ENCODE measurements around the gene OR2T5. TPM values are rescaled to one million over a fixed set of nuclear protein-coding genes. Genes with fewer than 3 reads are reported as not detected.
"Not testable (repeated sequence)": the region's sequence is repeated elsewhere in the genome, so short reads cannot be mapped to it uniquely, and the experiment has no call there.

OR2T5 gene
- total RNA-seq, 1 donor from 2014 or later: not detected

DNA sequence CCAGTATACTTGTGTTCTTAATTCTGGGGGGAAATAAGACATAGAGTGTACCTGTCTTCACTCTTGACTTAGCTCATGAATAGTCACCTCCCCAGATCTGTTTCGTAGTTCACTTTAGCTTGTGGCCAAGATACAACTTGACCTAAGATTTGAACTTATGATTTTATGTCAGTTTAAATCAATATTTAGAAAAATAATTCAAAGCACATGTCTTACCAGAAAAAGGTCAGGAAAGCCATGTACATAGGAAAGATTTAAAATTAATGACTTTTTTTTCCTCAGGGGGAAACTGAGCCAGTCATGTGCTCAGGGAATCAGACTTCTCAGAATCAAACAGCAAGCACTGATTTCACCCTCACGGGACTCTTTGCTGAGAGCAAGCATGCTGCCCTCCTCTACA, 15.3 kb upstream of the OR2T5 start, which contains the start of gene OR2T3:
Gene OR2T3, plus strand, starts transcription at position 301 of the 400 bp plus-strand sequence. Its CDS starts 0 bp downstream, at position 301.
- H3K36me3 Mint-ChIP-seq; H3K27ac ChIP-seq; H3K9ac ChIP-seq; H3K4me1 ChIP-seq; H3F3A ChIP-seq (ENCODE audit: low read depth); DNase-seq (ENCODE audit: low spot score); H3K9me3 ChIP-seq (ENCODE audit: low read depth); H3K4me1 Mint-ChIP-seq; H2AFZ ChIP-seq (replicated peaks); H3K27ac Mint-ChIP-seq; H3K4me2 ChIP-seq; H3K27me3 ChIP-seq; H3K36me3 ChIP-seq; H3K4me3 ChIP-seq; H3K79me2 ChIP-seq (ENCODE audit: low read depth); H4K20me1 ChIP-seq (ENCODE audit: low read depth); H3K27me3 Mint-ChIP-seq (ENCODE audit: insufficient read depth, low read depth); H3K4me3 Mint-ChIP-seq: not testable (repeated sequence)
- H3K9me3 Mint-ChIP-seq: peaks cover 19% of the 10 kb centered on the region

DNA sequence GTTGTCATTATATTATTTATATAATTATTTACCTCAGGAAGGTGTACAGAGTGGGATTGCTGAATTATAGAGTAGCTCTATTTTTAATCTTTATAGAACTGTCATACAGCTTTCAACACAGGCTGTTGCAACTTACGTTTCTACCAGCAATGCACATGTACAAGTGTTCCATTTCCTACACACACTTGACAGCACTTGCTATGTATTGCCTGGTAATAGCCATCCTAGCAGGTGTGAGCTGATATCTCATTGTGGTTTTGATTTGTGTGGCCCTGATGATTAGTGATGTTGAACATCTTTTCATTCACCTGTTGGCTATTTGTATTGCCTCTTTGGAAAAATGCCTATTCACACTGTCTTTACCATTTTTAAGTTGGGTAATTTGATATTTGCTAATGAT, 12.7 kb upstream of the OR2T5 start:
- not testable (repeated sequence) for H3K27ac ChIP-seq; H3K79me2 ChIP-seq (ENCODE audit: low read depth); H3K36me3 Mint-ChIP-seq; H3K4me2 ChIP-seq; H3K4me1 Mint-ChIP-seq; H3K4me1 ChIP-seq; H3K9ac ChIP-seq; H3K27me3 ChIP-seq; DNase-seq (ENCODE audit: low spot score); H2AFZ ChIP-seq (replicated peaks); H3K9me3 ChIP-seq (ENCODE audit: low read depth); H3K27ac Mint-ChIP-seq; H3K4me3 ChIP-seq; H3K36me3 ChIP-seq; H3K27me3 Mint-ChIP-seq (ENCODE audit: insufficient read depth, low read depth); H3F3A ChIP-seq (ENCODE audit: low read depth); H4K20me1 ChIP-seq (ENCODE audit: low read depth); H3K4me3 Mint-ChIP-seq
- H3K9me3 Mint-ChIP-seq: peaks cover 20% of the 10 kb centered on the region

DNA sequence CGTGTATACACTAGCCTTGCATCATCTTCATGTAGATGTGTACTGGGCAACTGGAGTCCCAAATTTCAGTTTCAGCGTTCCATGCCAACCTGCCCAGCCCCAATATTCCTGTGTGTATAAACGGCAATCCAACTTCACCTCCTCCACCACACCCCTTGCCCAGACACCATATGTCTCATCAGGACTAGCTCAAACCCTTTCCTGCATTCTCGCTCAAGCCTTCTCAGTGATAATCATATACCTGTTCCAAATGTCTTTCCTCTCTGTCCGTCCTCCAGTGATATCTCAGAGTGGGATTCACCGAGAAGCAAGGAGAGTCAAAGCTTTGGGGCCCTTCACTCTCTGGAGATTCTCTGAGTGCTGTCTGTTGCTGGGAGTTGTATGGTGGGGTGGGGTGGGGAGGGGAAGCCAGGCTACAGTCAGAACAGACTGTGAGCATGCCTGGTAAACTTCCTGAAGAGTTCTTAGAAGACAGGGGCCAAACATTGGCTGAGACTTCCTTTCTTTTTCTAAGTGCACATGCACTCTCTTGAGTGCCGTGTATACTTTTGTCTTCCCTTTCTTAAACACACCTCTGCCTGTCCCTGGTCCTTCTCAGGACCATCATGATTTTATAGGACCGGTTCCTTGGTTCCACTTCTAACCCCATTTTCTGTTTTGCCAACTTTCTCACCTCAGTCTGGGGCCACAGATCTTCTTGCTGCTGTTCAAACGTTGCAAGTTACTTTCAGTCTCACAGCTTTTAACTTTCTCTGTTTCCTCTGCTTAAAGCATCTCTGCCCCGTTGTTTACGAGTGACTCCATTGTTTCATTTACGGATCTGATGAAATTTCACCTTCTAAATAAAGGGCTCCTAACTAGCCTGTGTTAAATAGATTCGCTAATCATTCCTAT, 6.5 kb upstream of the OR2T5 start:
- H2AFZ ChIP-seq (replicated peaks); H3K9me3 Mint-ChIP-seq; H3K36me3 Mint-ChIP-seq: not testable (repeated sequence)

DNA sequence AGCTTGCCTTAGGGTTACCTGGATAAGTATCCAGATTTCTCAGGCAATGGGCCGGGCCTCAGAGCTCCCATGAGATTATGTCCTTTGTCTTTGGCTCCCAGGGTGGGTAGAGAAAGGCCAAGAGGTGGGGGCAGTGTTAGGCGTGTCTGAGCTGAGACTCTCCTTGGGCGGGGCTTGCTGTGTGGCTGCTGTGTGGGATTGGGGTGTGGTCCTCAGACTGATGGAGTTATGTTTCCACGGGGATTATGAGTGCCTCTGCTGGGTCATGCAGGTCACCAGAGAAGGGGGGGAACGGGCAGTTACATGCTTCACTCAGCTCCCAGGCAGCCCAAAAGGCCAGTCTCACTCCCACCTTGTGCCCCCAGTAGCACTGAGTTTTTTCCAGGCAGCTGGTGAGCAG, 8.3 kb downstream of the OR2T5 start:
- not testable (repeated sequence) for H3K27me3 Mint-ChIP-seq (ENCODE audit: insufficient read depth, low read depth); H3K27ac ChIP-seq; H3K4me3 Mint-ChIP-seq

More for the DNA sequence above, 6.5 kb upstream of the OR2T5 start:
- H3K9ac ChIP-seq; H3K27ac Mint-ChIP-seq; H3K4me2 ChIP-seq; DNase-seq (ENCODE audit: low spot score); H3K79me2 ChIP-seq (ENCODE audit: low read depth); H3K27me3 Mint-ChIP-seq (ENCODE audit: insufficient read depth, low read depth); H3K4me1 Mint-ChIP-seq; H3K4me3 Mint-ChIP-seq; H3K36me3 ChIP-seq; H4K20me1 ChIP-seq (ENCODE audit: low read depth); H3K4me1 ChIP-seq; H3F3A ChIP-seq (ENCODE audit: low read depth); H3K27me3 ChIP-seq; H3K4me3 ChIP-seq; H3K27ac ChIP-seq; H3K9me3 ChIP-seq (ENCODE audit: low read depth): not testable (repeated sequence)

DNA sequence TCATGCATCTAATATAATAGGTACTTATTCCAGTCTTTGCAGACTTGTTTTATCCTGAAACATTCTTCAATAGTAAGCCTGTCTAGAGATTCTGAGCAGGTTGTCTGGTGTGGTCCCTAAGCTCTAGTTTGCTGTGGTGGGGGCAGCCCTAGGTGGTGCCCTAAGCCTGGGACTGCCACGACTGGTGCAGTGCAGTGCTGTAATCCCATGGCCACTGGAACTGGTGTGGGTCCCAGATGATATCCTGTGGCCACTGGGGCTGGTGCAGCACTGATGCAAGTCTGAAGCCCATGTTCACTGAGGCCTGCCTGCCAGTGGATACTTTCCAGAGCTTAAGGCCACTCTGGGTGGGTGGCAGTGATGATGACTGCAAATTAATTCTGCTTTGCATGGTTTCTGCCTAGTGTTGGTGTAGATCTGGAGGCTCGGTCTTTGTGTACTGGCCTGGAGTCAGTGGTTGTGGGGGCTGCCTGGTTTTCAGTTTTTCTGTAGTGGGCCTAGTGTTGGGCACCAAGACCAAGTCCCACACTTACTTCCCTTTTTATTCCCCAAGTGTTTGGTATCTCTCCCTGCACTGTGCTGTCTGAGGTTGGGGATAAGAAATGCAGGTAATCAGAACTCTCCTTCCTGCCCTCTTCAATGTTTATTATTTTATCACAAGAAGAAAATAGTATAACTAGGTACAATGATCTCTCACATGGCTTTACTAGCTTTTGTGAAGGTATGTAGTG, 12.1 kb downstream of the OR2T5 start:
- not testable (repeated sequence) for H3K36me3 Mint-ChIP-seq; H3K27me3 Mint-ChIP-seq (ENCODE audit: insufficient read depth, low read depth); H3K4me3 Mint-ChIP-seq

More for the DNA sequence above, 8.3 kb downstream of the OR2T5 start:
- not testable (repeated sequence) for H2AFZ ChIP-seq (replicated peaks); H3K4me1 ChIP-seq; H3K27ac Mint-ChIP-seq; H3K4me3 ChIP-seq; H3F3A ChIP-seq (ENCODE audit: low read depth); H3K9me3 Mint-ChIP-seq; H3K36me3 Mint-ChIP-seq; H3K9me3 ChIP-seq (ENCODE audit: low read depth); H3K4me2 ChIP-seq; H3K36me3 ChIP-seq; H3K9ac ChIP-seq; H4K20me1 ChIP-seq (ENCODE audit: low read depth); H3K4me1 Mint-ChIP-seq; H3K79me2 ChIP-seq (ENCODE audit: low read depth); DNase-seq (ENCODE audit: low spot score); H3K27me3 ChIP-seq

DNA sequence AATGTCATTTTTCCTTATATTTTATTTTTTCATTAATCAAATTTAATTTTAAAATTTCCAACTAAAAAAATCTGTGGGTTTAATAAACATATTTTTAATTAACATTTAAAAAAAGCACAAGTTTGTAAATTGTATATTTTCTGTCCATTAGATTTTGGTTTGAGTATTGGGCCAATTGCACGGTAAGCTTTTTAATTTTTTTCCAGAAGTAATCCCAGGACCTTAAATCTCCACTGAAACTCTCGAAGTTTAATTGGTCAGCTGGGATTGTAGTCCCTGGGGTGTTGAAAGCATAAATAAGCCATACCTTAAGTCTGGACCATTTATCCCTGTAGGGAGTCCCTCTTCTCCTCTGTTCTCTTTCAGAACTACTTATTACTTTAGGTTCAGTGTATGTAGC, 19.4 kb downstream of the OR2T5 start, which contains the start of gene OR2G6:
Gene OR2G6, plus strand, starts transcription at position 301 of the 400 bp plus-strand sequence. CDS start 13,574 bp downstream, outside the sequence.
- H2AFZ ChIP-seq (replicated peaks); H3K27ac ChIP-seq; H3K27ac Mint-ChIP-seq; H3K36me3 ChIP-seq; DNase-seq (ENCODE audit: low spot score); H3K79me2 ChIP-seq (ENCODE audit: low read depth); H3K4me3 ChIP-seq; H3K4me1 Mint-ChIP-seq; H4K20me1 ChIP-seq (ENCODE audit: low read depth); H3K4me1 ChIP-seq; H3K9ac ChIP-seq; H3K4me3 Mint-ChIP-seq; H3K27me3 ChIP-seq; H3K27me3 Mint-ChIP-seq (ENCODE audit: insufficient read depth, low read depth); H3K4me2 ChIP-seq; H3K9me3 Mint-ChIP-seq; H3F3A ChIP-seq (ENCODE audit: low read depth); H3K36me3 Mint-ChIP-seq; H3K9me3 ChIP-seq (ENCODE audit: low read depth): not testable (repeated sequence)

More for the DNA sequence above, 12.1 kb downstream of the OR2T5 start:
- not testable (repeated sequence) for H3K4me3 ChIP-seq; H3K9ac ChIP-seq; DNase-seq (ENCODE audit: low spot score); H3K9me3 Mint-ChIP-seq; H3F3A ChIP-seq (ENCODE audit: low read depth); H3K27me3 ChIP-seq; H3K4me1 ChIP-seq; H4K20me1 ChIP-seq (ENCODE audit: low read depth); H3K79me2 ChIP-seq (ENCODE audit: low read depth); H3K36me3 ChIP-seq; H3K9me3 ChIP-seq (ENCODE audit: low read depth); H3K4me2 ChIP-seq; H3K4me1 Mint-ChIP-seq; H3K27ac ChIP-seq; H2AFZ ChIP-seq (replicated peaks); H3K27ac Mint-ChIP-seq

DNA sequence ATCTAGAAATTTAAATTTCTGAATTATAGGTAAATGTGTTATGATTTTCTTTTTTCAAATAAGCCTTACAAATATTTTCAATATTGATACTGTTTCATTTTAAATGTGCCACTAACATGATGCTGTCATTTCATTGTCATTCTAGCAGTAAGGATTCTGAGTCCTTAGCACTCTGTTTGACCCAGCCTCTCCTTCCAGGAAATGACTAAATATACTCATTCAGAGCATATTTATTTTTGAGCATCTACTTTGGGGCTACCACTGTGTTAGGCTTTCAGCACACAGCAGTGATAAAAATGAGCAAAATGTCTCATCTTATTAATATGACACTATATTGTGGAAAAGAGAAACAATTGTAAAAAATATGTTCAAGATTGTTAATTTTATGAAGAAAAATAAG, 21.8 kb downstream of the OR2T5 start:
- H3K27me3 Mint-ChIP-seq (ENCODE audit: insufficient read depth, low read depth); H3K4me3 ChIP-seq; H3K27me3 ChIP-seq; H3K36me3 Mint-ChIP-seq; H3K9ac ChIP-seq; H4K20me1 ChIP-seq (ENCODE audit: low read depth); H3K36me3 ChIP-seq; H3K4me3 Mint-ChIP-seq; H3K4me1 ChIP-seq; DNase-seq (ENCODE audit: low spot score); H2AFZ ChIP-seq (replicated peaks); H3K9me3 Mint-ChIP-seq; H3K4me2 ChIP-seq; H3K4me1 Mint-ChIP-seq; H3K9me3 ChIP-seq (ENCODE audit: low read depth); H3K79me2 ChIP-seq (ENCODE audit: low read depth); H3K27ac Mint-ChIP-seq; H3K27ac ChIP-seq; H3F3A ChIP-seq (ENCODE audit: low read depth): not testable (repeated sequence)
